HG03280 (cell line): ENCODE data around the gene TSC22D4.

Source experiments
- ATAC-seq: cut with Tn5 transposase; IDR thresholded peaks from one replicate; pipeline ENCODE4 v1.9.1; 2021; ENCODE audit warnings: mild to moderate bottlenecking, moderate library complexity; ENCODE audit not compliant: unreplicated experiment

Gene TSC22D4

GRCh38 chr7:100493476-100494264, 14.7 kb upstream of the TSC22D4 start:
- no peak for ATAC-seq

- ATAC-seq: no peak
Observed at GRCh38 chr7:100492738-100493475, 13.9 kb upstream of the TSC22D4 start.

DNA sequence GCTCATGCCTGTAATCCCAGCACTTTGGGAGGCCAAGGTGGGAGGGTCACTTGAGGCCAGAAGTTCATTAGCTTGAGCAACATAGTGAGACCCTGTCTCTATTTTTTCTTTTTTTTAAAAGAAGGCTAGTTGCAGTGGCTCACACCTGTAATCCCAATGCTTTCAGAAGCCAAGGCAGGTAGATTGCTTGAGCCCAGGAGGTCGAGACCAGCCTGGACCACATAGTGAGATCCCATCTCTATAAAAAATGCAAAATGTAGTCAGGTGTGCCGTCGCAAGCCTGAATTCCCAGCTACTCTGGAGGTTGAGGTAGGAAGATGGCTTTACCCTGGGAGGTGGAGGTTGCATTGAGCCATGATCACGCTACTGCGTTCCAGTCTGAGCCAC, 12.2 kb upstream of the TSC22D4 start:
- no peak for ATAC-seq

DNA sequence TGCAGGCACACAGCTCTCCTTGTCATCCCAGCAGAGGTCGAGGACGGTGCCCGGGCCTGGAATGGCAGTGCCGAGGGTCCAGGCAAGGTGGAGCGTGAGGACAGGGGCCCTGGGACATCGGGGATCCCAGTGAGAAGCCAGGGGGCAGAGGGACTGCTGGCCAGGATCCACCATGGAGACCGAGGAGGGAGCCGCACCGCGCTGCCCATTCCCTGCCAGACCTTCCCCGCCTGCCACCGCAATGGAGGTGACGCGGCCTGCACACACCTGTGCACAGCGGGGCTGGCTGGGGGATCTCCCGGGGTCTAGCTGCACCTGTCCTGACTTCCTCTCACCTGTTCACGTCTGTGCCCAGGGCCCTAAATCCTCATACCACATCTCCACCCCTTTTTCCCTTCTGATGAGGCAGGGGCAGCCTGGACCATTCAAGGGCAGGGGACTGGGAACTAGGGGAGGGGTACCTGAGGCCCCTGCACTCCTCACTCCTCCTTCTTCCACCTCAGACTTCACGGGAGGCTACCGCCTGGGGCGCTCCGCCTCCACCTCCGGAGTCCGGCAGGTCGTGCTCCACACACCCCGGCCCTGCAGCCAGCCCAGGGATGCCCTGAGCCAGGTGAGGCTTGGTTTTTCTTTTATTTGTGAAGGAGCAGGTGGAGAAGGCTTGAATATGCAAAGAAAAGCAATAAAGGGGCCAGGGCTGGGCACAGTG, 11.6 kb upstream of the TSC22D4 start:
- ATAC-seq: no peak

GRCh38 chr7:100489824-100490223, 10.8 kb upstream of the TSC22D4 start:
- peak; percentile 45 for ATAC-seq

DNA sequence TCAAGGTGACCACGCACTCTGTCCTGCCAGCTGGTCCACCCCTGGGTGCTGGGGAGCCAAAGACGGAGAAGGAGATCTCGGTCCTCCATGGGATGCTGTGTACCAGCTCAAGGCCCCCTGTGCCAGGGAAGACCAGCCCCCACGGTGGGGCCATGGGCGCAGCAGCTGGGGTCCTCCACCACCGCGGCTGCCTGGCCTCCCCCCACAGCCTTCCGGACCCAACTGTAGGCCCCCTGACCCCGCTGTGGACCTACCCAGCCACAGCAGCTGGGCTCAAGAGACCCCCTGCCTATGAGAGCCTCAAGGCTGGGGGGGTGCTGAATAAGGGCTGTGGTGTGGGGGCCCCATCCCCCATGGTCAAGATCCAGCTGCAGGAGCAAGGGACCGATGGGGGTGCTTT, 10.1 kb upstream of the TSC22D4 start:
- no peak for ATAC-seq

DNA sequence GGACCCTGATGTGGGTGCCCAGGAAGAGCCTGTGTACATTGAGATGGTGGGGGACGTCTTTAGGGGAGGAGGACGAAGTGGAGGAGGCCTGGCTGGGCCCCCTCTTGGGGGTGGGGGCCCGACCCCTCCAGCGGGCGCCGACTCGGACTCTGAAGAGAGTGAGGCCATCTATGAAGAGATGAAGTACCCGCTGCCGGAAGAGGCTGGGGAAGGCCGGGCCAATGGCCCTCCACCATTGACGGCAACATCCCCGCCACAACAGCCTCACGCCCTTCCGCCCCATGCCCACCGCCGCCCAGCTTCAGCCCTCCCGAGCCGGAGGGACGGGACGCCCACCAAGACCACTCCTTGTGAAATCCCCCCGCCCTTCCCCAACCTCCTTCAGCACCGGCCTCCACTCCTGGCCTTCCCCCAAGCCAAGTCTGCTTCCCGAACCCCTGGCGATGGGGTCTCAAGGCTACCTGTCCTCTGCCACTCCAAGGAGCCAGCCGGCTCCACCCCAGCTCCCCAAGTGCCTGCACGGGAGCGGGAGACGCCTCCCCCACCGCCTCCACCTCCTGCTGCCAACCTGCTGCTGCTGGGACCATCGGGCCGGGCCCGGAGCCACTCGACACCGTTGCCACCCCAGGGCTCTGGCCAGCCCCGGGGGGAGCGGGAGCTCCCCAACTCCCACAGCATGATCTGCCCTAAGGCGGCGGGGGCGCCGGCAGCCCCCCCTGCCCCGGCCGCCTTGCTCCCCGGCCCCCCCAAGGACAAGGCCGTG, 9.5 kb upstream of the TSC22D4 start:
- ATAC-seq: no peak

GRCh38 chr7:100486753-100487446, 7.9 kb upstream of the TSC22D4 start:
- no peak for ATAC-seq

GRCh38 chr7:100486111-100486636, 7.2 kb upstream of the TSC22D4 start:
- no peak for ATAC-seq

- ATAC-seq: no peak
Observed at GRCh38 chr7:100485471-100485876, 6.5 kb upstream of the TSC22D4 start.

GRCh38 chr7:100484673-100485045, 5.6 kb upstream of the TSC22D4 start:
- no peak for ATAC-seq

GRCh38 chr7:100483722-100484672, 5.0 kb upstream of the TSC22D4 start, which contains the start of gene NYAP1:
TSS of gene NYAP1 (plus strand) at chr7:100483927. CDS start at chr7:100485312, 1,385 bp downstream.
- ATAC-seq: peak; percentile 4

- ATAC-seq: peak; percentile 52
Observed at GRCh38 chr7:100483090-100483721, 4.2 kb upstream of the TSC22D4 start.

DNA sequence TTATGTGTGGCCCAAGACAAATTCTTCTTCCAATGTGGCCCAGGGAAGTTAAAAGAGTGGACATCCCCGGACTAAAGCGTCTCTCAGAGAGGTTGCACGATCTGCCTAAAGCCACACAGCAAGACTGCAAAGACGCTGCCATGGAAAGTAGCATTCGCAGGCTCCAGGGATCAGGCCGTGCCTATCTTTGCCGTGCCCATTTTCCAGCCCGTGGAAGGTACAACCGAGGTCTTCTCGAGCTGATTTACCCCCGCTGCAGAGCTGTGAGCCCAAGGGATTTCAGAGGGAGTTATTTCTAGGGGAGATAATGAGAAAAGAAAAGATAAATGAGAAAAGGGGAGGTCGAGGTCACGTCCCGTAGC, 3.7 kb upstream of the TSC22D4 start:
- ATAC-seq: no peak

GRCh38 chr7:100481466-100481865, 2.5 kb upstream of the TSC22D4 start:
- ATAC-seq: no peak

DNA sequence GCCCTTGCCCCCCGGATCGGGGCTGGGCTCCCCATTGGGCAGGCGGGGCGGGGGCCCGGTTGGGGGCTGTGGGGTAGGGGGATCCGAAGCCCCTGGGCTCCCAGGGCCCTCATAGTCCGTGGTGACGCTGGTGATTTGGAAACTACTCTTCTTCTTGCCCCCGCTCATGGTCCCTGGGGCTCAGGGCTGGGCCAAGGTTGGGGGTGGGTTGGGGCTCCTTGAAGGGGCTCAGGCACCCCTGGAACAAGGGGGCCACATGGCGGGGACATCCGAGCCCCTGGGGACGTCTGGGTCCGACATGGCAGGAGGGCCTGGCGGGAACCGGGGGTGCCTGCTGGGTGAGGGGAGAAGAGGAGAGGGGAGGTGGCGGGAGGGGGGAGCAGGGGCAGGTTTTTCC, 1.1 kb downstream of the TSC22D4 start:
- ATAC-seq: no peak

DNA sequence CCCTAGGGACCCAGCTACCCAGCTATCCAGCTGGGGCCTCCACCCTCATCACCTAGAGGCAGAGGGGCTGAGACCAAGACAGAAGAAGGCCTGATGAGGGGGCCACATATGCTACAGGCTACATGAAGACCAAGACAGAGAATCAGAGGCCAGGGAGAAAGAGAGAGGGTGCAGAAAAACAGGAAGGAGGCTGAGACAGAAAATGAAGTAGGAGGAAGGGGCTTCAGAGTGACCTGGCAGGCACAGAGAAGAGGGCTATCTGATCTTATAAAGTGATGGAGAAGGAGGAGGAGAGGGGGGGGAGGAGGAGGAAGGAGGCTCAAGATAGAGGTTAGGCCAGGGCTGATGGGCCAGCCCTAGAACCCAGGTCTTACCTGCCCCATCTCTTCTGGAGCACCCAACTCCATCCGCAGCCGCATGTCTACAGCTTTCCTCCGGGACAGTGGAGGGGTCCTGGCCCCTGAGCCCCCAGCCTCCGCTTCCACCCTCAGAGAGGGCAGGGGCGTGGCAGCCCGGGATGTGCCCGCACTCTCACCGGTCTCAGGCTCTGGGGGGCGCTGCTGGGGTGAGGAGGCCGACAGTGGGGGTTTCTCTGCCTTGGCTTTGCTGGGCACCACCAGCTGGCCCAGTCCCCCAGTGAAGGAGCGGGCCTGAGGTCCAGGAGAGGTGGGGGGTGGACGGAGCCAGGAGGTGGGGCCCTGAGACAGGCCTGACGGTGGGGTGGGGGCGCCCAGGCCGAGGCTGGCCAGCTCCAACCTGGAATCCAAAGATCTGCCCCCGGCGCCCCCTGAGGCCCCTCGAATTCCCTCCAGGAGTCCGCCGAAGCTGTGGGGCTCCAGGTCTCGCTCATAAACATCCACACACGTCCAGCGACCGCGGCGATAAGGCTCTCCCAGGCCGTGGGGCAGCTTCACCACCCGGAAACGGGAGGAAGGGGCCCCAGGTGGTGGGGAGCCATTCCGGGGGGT, 1.8 kb downstream of the TSC22D4 start:
- no peak for ATAC-seq
